ENCODE data around the gene RAD50.

RAD50 gene

DNA sequence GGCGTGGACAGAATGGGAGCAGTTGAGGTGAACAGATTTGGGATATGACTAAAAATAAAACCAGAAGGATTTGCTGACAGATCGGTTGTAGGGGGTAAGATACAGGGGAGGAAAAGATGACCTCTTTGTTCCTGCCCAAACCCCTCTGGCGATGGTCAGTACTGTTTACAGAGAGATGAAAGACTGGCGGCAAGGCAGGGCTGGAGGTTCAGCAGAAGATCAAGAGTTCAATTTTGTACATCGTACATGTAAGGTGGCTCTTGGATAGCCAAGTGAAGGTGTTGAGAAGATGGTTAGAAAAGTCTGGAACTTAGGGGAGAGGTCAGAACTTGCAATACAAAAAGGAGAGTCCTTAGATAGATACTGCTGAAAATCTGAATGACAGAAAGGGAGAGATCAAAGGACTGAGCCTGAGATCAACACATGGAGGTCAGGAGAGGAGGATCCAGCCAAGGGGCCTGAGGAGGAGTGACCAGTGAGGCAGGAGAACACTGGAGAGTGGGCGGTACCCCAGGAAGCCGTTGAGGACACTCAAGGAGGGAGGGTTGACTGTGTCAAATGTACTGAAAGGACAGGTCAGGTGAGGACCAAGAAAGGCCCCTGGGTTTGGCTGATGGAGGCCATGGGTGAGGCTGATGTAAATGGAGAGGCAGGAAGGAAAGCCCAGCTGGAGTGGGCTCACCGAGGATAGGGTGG, 124.2 kb downstream of the RAD50 start:
- Histone ChIP-seq H3K36me3 (ENCODE audit: low read depth) (no peaks in the 10 kb centered on the region), H3K4me1 (ENCODE audit: insufficient read depth, poor library complexity, severe bottlenecking) (peaks cover 12% of the 10 kb centered on the region), H3K27me3 (ENCODE audit: insufficient read depth, poor library complexity, severe bottlenecking) (no peaks in the 10 kb centered on the region), H3K27ac (ENCODE audit: poor library complexity, severe bottlenecking) (no peak overlapping the region), H3K4me3 (ENCODE audit: severe bottlenecking) (no peak overlapping the region), H3K9me3 (ENCODE audit: severe bottlenecking) (no peaks in the 10 kb centered on the region)
- TF ChIP-seq CTCF (IDR thresholded peaks at IDR 0.05; ENCODE audit: poor library complexity, severe bottlenecking), result no peak
- no peak for DNase-seq (ENCODE audit: low spot score)
- no peak for ATAC-seq (ENCODE audit: low read depth)

DNA sequence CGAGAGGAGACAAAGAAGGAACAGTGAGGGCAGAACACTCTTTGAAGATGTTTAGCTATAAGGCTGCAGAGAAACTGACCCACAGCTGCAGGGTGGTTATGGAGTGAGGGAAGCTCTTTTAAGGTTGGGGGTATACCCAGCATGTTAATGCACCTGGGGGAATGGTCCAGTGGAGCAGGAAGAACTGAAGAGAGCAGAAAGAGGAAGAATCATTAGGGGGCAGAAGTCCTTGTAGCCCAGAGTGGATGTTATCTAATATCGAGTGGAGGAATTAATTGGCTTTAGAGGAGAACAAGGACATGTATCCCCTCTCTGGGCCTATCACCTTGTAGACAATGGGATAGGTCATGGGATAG, 124.7 kb downstream of the RAD50 start:
- Histone ChIP-seq H3K36me3 (ENCODE audit: low read depth) (no peaks in the 10 kb centered on the region), H3K27me3 (ENCODE audit: insufficient read depth, poor library complexity, severe bottlenecking) (no peaks in the 10 kb centered on the region), H3K9me3 (ENCODE audit: severe bottlenecking) (no peaks in the 10 kb centered on the region), H3K27ac (ENCODE audit: poor library complexity, severe bottlenecking) (no peak overlapping the region), H3K4me1 (ENCODE audit: insufficient read depth, poor library complexity, severe bottlenecking) (peaks cover 11% of the 10 kb centered on the region), H3K4me3 (ENCODE audit: severe bottlenecking) (no peak overlapping the region)
- no peak for TF ChIP-seq CTCF (IDR thresholded peaks at IDR 0.05; ENCODE audit: poor library complexity, severe bottlenecking)
- DNase-seq (ENCODE audit: low spot score), result no peak
- ATAC-seq (ENCODE audit: low read depth), result no peak

- DNase-seq (ENCODE audit: low spot score), result no peak
- no peak for TF ChIP-seq CTCF (IDR thresholded peaks at IDR 0.05; ENCODE audit: poor library complexity, severe bottlenecking)
- Histone ChIP-seq H3K9me3 (ENCODE audit: severe bottlenecking) (no peaks in the 10 kb centered on the region), H3K36me3 (ENCODE audit: low read depth) (no peaks in the 10 kb centered on the region), H3K27me3 (ENCODE audit: insufficient read depth, poor library complexity, severe bottlenecking) (no peaks in the 10 kb centered on the region), H3K4me1 (ENCODE audit: insufficient read depth, poor library complexity, severe bottlenecking) (peaks cover 6% of the 10 kb centered on the region), H3K27ac (ENCODE audit: poor library complexity, severe bottlenecking) (no peak overlapping the region), H3K4me3 (ENCODE audit: severe bottlenecking) (no peak overlapping the region)
- ATAC-seq (ENCODE audit: low read depth), result no peak
These were observed 125.2 kb downstream of the RAD50 start for GRCh38 chr5:132681983-132682382.

- Histone ChIP-seq H3K36me3 (ENCODE audit: low read depth) (no peaks in the 10 kb centered on the region), H3K27ac (ENCODE audit: poor library complexity, severe bottlenecking) (no peak overlapping the region), H3K4me3 (ENCODE audit: severe bottlenecking) (no peak overlapping the region), H3K27me3 (ENCODE audit: insufficient read depth, poor library complexity, severe bottlenecking) (no peaks in the 10 kb centered on the region), H3K4me1 (ENCODE audit: insufficient read depth, poor library complexity, severe bottlenecking) (no peaks in the 10 kb centered on the region), H3K9me3 (ENCODE audit: severe bottlenecking) (no peaks in the 10 kb centered on the region)
- no peak for TF ChIP-seq CTCF (IDR thresholded peaks at IDR 0.05; ENCODE audit: poor library complexity, severe bottlenecking)
- DNase-seq (ENCODE audit: low spot score), result no peak
- ATAC-seq (ENCODE audit: low read depth), result no peak
These were observed 127.7 kb downstream of the RAD50 start for GRCh38 chr5:132684491-132684890.

DNA sequence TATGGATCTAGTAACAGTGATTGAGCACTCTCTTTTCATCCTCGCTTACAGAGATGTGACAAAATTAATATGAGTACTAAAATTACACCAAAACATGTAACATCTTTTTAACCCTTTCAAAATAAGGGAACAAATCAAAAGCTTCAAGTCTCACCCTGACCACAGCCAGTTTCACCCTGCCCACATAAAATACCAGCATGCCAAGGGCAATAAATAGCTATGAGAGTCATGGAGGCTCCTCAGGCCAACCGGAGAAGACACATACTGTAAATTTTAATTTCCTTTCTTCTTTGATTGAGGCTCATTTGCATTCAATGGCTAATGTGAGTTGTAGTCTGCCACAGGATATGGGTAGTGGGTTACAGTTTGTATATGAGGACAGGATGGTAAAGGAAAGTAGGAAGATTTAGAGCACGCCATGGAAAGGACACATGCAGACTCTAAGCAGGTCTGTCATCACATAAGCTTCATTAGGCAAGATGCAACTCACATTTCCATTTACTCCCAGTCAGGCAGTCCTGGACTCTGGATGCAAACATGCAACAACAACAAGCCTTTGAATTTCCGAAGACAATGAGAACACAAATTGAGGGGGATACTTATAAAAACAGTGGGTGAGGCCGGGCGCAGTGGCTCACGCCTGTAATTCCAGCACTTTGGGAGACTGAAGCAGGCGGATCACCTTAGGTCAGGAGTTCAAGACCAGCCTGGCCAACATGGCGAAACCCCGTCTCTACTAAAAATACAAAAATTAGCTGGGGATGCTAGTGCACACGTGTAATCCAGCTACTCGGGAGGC, 128.3 kb downstream of the RAD50 start:
- TF ChIP-seq CTCF (IDR thresholded peaks at IDR 0.05; ENCODE audit: poor library complexity, severe bottlenecking), result no peak
- Histone ChIP-seq H3K27me3 (ENCODE audit: insufficient read depth, poor library complexity, severe bottlenecking) (no peaks in the 10 kb centered on the region), H3K4me1 (ENCODE audit: insufficient read depth, poor library complexity, severe bottlenecking) (no peaks in the 10 kb centered on the region), H3K4me3 (ENCODE audit: severe bottlenecking) (no peak overlapping the region), H3K27ac (ENCODE audit: poor library complexity, severe bottlenecking) (no peak overlapping the region), H3K9me3 (ENCODE audit: severe bottlenecking) (no peaks in the 10 kb centered on the region), H3K36me3 (ENCODE audit: low read depth) (no peaks in the 10 kb centered on the region)
- no peak for ATAC-seq (ENCODE audit: low read depth)
- no peak for DNase-seq (ENCODE audit: low spot score)

Measured in RWPE2 (cell line).